MM.1S (cell line): ENCODE data around the gene ELN.

Experiments used
- DNase-seq: peaks from one replicate; pipeline ENCODE4 v3.0.0-alpha.2; 2015
- H2AFZ ChIP-seq: fragments of 300-600 bp; sonication (generic); 2 replicates; pipeline ENCODE4 v1.6.0; 2016; ENCODE audit warnings: antibody characterized with exemption, low read length
- H3F3A ChIP-seq: fragments of 300-600 bp; sonication (generic); 2 replicates; pipeline ENCODE4 v1.6.1; 2016; ENCODE audit warnings: mild to moderate bottlenecking, antibody characterized with exemption, low read length, moderate library complexity, mixed read lengths; ENCODE audit not compliant: insufficient read depth
- H3K27ac ChIP-seq: fragments of 300-600 bp; sonication (generic); 2 replicates; pipeline ENCODE4 v1.5.1; 2016; ENCODE audit warnings: mild to moderate bottlenecking, low read length
- H3K27me3 ChIP-seq: fragments of 300-600 bp; sonication (generic); replicated peaks from 2 replicates; pipeline ENCODE4 v1.6.0; 2016; ENCODE audit warnings: low read length; ENCODE audit not compliant: insufficient read depth
- H3K36me3 ChIP-seq: fragments of 300-600 bp; sonication (generic); replicated peaks from 2 replicates; pipeline ENCODE4 v1.6.1; 2016; ENCODE audit warnings: mild to moderate bottlenecking, low read length, mixed read lengths; ENCODE audit not compliant: insufficient read depth
- H3K4me1 ChIP-seq: fragments of 300-600 bp; sonication (generic); 2 replicates; pipeline ENCODE4 v1.6.1; 2016; ENCODE audit warnings: low read length, mixed read lengths
- H3K4me2 ChIP-seq: fragments of 300-600 bp; sonication (generic); 2 replicates; pipeline ENCODE4 v1.6.0; 2016; ENCODE audit warnings: low read depth, low read length
- H3K4me3 ChIP-seq: fragments of 300-600 bp; sonication (generic); 2 replicates; pipeline ENCODE4 v1.5.1; 2016; ENCODE audit warnings: low read length, mixed read lengths
- H3K79me2 ChIP-seq: fragments of 300-600 bp; sonication (generic); 2 replicates; pipeline ENCODE4 v1.6.1; 2016; ENCODE audit warnings: mixed run types, low read length, mixed read lengths
- H3K9ac ChIP-seq: fragments of 300-600 bp; sonication (generic); 2 replicates; pipeline ENCODE4 v1.6.1; 2016; ENCODE audit warnings: low read length, mixed read lengths
- H3K9me2 ChIP-seq: fragments of 300-600 bp; sonication (generic); replicated peaks from 2 replicates; pipeline ENCODE4 v1.6.1; 2016; ENCODE audit warnings: mild to moderate bottlenecking, low read length, mixed read lengths; ENCODE audit not compliant: insufficient read depth
- H3K9me3 ChIP-seq: fragments of 300-600 bp; sonication (generic); replicated peaks from 2 replicates; pipeline ENCODE4 v1.6.1; 2016; ENCODE audit warnings: mild to moderate bottlenecking, low read length, mixed read lengths; ENCODE audit not compliant: insufficient read depth
- H4K20me1 ChIP-seq: fragments of 300-600 bp; sonication (generic); 2 replicates; pipeline ENCODE4 v1.6.1; 2016; ENCODE audit warnings: mild to moderate bottlenecking, low read length, moderate library complexity, mixed read lengths; ENCODE audit not compliant: insufficient read depth
- EZH2 ChIP-seq: fragments of 300-600 bp; sonication (generic); optimal IDR thresholded peaks from 2 replicates; pipeline ENCODE3; 2017; ENCODE audit warnings: low read depth, mild to moderate bottlenecking, antibody characterized with exemption, low read length, mixed read lengths
- EZH2phosphoT487 ChIP-seq: fragments of 300-600 bp; sonication (generic); IDR thresholded peaks from 2 replicates; pipeline ENCODE4 v1.6.1; 2018; ENCODE audit warnings: antibody characterized with exemption, low read length
- TF ChIP-seq, protein P1 (sequence below): fragments of 300-600 bp; sonication (generic); IDR thresholded peaks from 2 replicates; pipeline ENCODE4 v1.5.1; 2016; ENCODE audit warnings: antibody characterized with exemption, low read length, mixed read lengths

Gene ELN

DNA sequence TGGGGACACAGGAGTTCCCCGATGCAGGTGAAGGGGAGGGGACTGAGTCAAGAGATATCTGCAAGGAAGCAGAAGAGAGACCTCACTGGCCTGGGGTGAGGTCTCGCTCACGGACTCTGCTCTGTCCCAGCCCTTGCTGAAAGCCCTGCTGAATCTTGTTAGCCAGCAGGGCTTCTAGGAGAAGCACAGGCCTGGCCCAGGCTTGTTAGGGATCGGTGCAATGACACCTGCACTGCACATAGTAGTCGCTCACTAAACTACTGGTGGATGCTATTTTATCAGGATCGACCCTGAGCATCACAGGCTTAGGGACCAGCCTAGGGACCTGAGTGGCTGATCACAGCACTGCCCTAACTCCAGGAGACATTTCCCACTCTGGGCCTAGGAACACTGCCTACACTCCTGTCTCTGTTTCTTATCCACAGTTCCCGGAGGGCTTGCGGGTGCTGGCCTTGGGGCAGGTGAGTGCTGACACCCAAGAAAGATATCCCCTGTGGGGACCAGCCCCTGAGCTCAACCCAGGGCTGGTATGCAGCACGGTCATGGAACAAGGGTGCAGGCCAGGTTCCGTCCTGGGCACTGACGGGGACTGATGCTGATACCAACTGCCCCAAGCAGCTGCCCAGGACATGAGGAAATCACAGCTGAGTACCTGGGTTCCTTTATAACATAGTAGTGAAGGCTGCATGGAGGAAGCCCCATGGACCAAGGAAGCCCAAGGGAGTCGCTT is 13.0 kb downstream of the ELN start:
- no peaks in the 10 kb centered on the region for H3K36me3 ChIP-seq
- H3F3A ChIP-seq: no peaks in the 10 kb centered on the region
- DNase-seq: no peak
- no peaks in the 10 kb centered on the region for H3K79me2 ChIP-seq
- H4K20me1 ChIP-seq: no peaks in the 10 kb centered on the region
- no peak overlapping the region for H3K4me2 ChIP-seq
- no peak overlapping the region for H3K27ac ChIP-seq
- no peaks in the 10 kb centered on the region for H3K9me3 ChIP-seq
- H3K4me3 ChIP-seq: no peak overlapping the region
- H3K9me2 ChIP-seq: no peaks in the 10 kb centered on the region
- H3K4me1 ChIP-seq: no peaks in the 10 kb centered on the region
- TF ChIP-seq EZH2phosphoT487: no peak
- TF ChIP-seq, protein P1, sequence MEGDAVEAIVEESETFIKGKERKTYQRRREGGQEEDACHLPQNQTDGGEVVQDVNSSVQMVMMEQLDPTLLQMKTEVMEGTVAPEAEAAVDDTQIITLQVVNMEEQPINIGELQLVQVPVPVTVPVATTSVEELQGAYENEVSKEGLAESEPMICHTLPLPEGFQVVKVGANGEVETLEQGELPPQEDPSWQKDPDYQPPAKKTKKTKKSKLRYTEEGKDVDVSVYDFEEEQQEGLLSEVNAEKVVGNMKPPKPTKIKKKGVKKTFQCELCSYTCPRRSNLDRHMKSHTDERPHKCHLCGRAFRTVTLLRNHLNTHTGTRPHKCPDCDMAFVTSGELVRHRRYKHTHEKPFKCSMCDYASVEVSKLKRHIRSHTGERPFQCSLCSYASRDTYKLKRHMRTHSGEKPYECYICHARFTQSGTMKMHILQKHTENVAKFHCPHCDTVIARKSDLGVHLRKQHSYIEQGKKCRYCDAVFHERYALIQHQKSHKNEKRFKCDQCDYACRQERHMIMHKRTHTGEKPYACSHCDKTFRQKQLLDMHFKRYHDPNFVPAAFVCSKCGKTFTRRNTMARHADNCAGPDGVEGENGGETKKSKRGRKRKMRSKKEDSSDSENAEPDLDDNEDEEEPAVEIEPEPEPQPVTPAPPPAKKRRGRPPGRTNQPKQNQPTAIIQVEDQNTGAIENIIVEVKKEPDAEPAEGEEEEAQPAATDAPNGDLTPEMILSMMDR: no peak
- peaks cover 57% of the 10 kb centered on the region for H3K27me3 ChIP-seq
- H2AFZ ChIP-seq: no peak overlapping the region
- H3K9ac ChIP-seq: no peak overlapping the region

DNA sequence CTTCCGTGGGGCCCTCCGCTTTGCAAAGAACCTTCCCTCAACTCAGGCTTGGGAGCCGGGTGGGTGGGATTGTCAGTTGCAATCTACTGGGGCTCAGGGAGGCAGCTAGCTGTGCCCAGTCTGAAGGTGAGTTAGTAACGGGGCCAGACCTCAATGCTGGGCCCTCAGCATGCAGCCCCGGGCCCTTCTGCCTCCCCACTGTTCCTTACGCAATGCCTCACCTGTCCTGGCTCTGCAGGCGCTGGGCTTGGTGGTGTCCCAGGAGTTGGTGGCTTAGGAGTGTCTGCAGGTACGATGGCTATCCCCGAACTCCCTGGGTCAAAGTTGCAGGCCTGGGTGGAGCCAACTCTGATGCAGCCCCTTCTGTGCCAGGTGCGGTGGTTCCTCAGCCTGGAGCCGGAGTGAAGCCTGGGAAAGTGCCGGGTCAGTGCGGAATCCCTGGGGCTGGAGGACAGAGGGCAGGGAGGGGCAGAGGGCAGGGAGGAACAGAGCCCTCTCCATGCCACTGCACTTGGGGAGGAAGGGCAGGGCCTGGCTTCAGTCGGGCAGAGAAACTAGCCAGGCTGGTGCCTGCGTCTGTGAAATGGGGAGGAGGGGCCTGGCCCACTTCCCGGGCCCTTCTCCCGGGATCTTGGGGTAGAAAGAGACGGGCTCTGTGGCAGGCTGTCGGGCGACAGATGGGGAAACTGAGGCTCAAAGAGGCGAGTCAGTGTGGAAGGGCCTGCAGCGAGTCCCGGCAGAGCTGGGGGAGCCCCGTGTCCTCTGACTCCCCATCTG is 15.0 kb downstream of the ELN start:
- Histone ChIP-seq H2AFZ (no peak overlapping the region), H3K9ac (no peak overlapping the region), H3K4me1 (no peaks in the 10 kb centered on the region), H3F3A (no peaks in the 10 kb centered on the region), H3K79me2 (no peaks in the 10 kb centered on the region), H3K9me2 (no peaks in the 10 kb centered on the region), H3K4me3 (no peak overlapping the region), H3K9me3 (no peaks in the 10 kb centered on the region), H3K36me3 (no peaks in the 10 kb centered on the region), H3K27me3 (peaks cover 58% of the 10 kb centered on the region), H4K20me1 (no peaks in the 10 kb centered on the region), H3K4me2 (no peak overlapping the region), H3K27ac (no peak overlapping the region)
- TF ChIP-seq EZH2phosphoT487 (no peak), EZH2 (no peak)
- TF ChIP-seq, protein P1: no peak
- DNase-seq: no peak

DNA sequence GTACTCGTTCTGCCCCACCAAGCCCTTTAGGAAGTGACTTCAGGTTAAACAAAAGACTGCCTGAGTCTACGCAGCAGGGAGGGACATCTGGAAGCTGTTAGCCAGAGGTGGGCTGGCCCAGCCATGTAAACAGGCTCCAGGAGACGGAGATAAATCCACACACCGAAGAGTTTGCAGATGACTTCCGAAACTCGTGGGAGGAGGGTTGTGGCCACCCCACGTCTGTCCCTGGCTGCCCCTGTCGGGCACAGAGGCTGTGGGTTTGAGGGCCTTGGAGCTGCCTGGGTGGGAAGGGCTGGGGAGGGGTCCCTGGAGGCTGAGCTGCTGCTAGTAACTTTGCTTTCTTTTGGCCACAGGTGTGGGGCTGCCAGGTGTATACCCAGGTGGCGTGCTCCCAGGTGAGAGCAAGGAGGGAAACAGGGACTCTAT is 15.6 kb downstream of the ELN start:
- Histone ChIP-seq H3K27me3 (peaks cover 58% of the 10 kb centered on the region), H3F3A (no peaks in the 10 kb centered on the region), H3K9me3 (no peaks in the 10 kb centered on the region), H4K20me1 (no peaks in the 10 kb centered on the region), H3K4me2 (no peak overlapping the region), H2AFZ (no peak overlapping the region), H3K9ac (no peak overlapping the region), H3K4me3 (no peak overlapping the region), H3K27ac (no peak overlapping the region), H3K9me2 (no peaks in the 10 kb centered on the region), H3K79me2 (no peaks in the 10 kb centered on the region), H3K36me3 (no peaks in the 10 kb centered on the region), H3K4me1 (no peaks in the 10 kb centered on the region)
- TF ChIP-seq EZH2phosphoT487 (no peak), EZH2 (no peak)
- TF ChIP-seq, protein P1: no peak
- DNase-seq: no peak
